Suppressor macrophage treated with lipopolysaccharide for 1 hour (primary cell): ENCODE measurements around the gene CNPY1.

Experiments
- DNase-seq, 3 donors: peaks; one replicate each; pipeline ENCODE4 v3.0.0-alpha.2; 2020 to 2022

Gene CNPY1

GRCh38 chr7:155452505-155453295 lies 93.7 kb downstream of the CNPY1 start:
- no peak for DNase-seq

- DNase-seq = no peak
Measured at GRCh38 chr7:155451840-155452239, 94.5 kb downstream of the CNPY1 start.
